ENCODE results near the gene ALG11. TPM values are rescaled to one million over a fixed set of nuclear protein-coding genes. Genes with fewer than 3 reads are reported as not detected.

ALG11 gene
- total RNA-seq, 1 donor from 2014 or later = 28.2 TPM

GRCh38 chr13:51997186-51997585 is 15.0 kb upstream of the ALG11 start:
- no peak for DNase-seq (ENCODE audit: low spot score)

- no peak for DNase-seq (ENCODE audit: low spot score)
Measured at GRCh38 chr13:51997641-51998330, 14.4 kb upstream of the ALG11 start.

GRCh38 chr13:51998723-51999509 is 13.3 kb upstream of the ALG11 start:
- no peak for DNase-seq (ENCODE audit: low spot score)

GRCh38 chr13:51999510-51999911 is 12.7 kb upstream of the ALG11 start:
- DNase-seq (ENCODE audit: low spot score) = no peak

- DNase-seq (ENCODE audit: low spot score) = no peak
Measured at GRCh38 chr13:51999921-52000320, 12.3 kb upstream of the ALG11 start.

GRCh38 chr13:52001120-52001731 is 11.0 kb upstream of the ALG11 start:
- no peak for DNase-seq (ENCODE audit: low spot score)

- no peak for DNase-seq (ENCODE audit: low spot score)
Measured at GRCh38 chr13:52002361-52002760, 9.8 kb upstream of the ALG11 start.

GRCh38 chr13:52003541-52003940 is 8.7 kb upstream of the ALG11 start:
- no peak for DNase-seq (ENCODE audit: low spot score)

GRCh38 chr13:52004511-52005170 is 7.6 kb upstream of the ALG11 start:
- no peak for DNase-seq (ENCODE audit: low spot score)

- DNase-seq (ENCODE audit: low spot score) = no peak
Measured at GRCh38 chr13:52005841-52006522, 6.2 kb upstream of the ALG11 start.

- DNase-seq (ENCODE audit: low spot score) = no peak
Measured at GRCh38 chr13:52006523-52007245, 5.5 kb upstream of the ALG11 start.

- no peak for DNase-seq (ENCODE audit: low spot score)
Measured at GRCh38 chr13:52009946-52010345, 2.3 kb upstream of the ALG11 start.

- no peak for DNase-seq (ENCODE audit: low spot score)
Measured at GRCh38 chr13:52010890-52011631, 1.1 kb upstream of the ALG11 start, which contains the start of gene ATP7B. TSS of gene ATP7B (minus strand) at chr13:52011450. CDS start at chr13:52011337, 113 bp downstream.

GRCh38 chr13:52012512-52012836 is 276 bp downstream of the ALG11 start:
- no peak for DNase-seq (ENCODE audit: low spot score)

GRCh38 chr13:52016296-52016695 is 4.1 kb downstream of the ALG11 start:
- no peak for DNase-seq (ENCODE audit: low spot score)

GRCh38 chr13:52020191-52020590 is 8.0 kb downstream of the ALG11 start:
- no peak for DNase-seq (ENCODE audit: low spot score)

GRCh38 chr13:52022356-52022755 is 10.2 kb downstream of the ALG11 start:
- DNase-seq (ENCODE audit: low spot score) = no peak

GRCh38 chr13:52024481-52024880 is 12.3 kb downstream of the ALG11 start, which contains the start of gene UTP14C:
TSS of gene UTP14C (plus strand) at chr13:52024691. CDS start at chr13:52028805, 4,114 bp downstream.
- no peak for DNase-seq (ENCODE audit: low spot score)

GRCh38 chr13:52025475-52026245 is 13.5 kb downstream of the ALG11 start:
- DNase-seq (ENCODE audit: low spot score) = no peak

All from mesenteric fat pad (tissue), 1 donor.